GM21447 (cell line): ENCODE results near the gene SLC6A6.
"Not testable (repeated sequence)": the region's sequence is repeated elsewhere in the genome, so short reads cannot be mapped to it uniquely, and the experiment has no call there.

Experiments used
- ATAC-seq: cut with Tn5 transposase; IDR thresholded peaks from one replicate; pipeline ENCODE4 v1.9.1; 2021; ENCODE audit not compliant: unreplicated experiment

SLC6A6 gene

DNA sequence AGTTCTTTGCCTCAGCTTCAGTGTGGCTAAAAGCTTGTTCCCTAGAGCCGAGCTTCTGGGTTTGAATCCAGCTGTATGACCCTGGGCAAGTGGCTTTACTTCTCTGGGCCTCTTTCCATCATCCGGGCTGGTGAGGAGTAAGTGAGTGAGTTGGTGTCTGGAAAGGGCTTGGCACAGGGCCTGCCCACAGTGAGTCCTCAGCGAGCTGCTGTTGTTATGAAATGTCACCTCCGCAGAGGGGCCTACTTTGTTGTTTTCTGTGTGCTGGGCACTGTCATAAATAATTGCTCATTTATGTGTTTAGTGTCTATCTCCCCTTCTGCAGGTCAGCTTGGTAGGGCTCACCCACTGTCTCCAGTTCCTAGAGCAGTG lies 31.7 kb downstream of the SLC6A6 start:
- ATAC-seq = no peak

DNA sequence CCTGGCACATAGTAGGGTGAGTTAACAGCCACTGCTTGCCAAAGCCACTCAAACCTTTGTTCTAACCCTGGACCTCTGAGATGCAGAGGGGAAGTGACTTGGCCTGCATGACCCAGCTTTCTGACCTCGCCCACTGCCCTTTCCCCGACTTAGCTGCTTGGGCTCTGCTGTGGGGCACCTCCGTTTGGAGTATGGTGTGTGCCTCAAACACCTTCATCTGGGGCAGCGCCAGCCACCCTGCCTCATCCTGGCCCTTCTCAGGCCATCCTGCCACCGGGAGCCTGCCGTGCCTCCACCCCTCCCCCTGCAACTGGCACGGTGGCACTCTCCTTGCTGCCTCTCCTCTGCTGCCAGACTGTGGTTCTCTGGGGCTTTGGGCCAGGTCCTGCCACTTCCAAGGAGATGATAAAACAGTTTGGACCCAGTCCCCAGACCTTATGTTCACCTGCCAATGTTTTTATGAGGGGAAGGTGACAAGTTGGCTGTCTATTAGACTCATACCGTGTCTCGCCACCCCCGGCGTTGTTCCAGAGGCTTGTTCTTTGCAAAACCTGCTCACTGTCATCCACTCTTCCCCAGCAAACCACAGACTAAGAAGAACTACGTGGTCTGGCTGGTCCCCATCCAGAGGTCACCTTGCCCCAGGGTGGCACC lies 32.2 kb downstream of the SLC6A6 start:
- no peak for ATAC-seq

DNA sequence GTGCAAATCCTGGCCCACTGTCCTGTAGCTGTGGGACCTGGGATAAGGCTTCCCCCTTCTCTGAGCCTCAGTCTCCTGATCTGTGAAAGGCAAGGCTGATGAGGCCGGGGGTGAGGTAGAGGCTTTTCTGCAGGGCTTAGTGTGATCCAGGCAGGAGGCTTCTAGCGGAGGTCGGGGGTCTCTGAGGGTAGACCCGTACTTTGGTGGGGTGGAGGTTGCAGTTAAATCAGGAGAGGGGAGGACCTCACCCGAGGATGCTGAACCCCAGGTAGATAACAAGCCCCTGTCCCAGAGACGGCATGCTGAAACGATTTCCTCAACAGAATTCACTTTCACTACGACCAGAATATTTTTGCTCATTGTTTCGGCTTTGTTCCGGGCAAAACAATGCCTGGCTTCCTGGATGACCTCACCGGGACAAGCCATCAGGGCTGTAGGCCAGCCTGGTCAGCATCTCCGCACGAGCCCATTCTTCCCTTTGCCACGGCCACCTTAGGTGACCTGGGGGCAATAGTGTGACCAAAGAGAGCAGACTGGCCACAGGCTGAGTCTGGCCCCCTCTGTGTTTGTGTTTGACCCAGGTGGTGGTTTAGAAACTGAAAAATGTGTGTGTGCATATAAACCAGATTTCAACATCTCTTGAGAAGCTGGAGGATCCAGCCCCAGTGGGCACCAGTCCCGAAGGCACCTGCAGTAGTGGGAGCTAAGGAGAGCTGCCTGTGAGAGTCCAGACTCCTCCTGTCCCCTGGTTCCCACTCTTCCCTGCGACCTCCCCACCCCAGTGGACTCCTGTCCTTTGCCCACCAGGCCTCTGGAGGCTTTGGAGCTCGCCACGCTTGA lies 33.0 kb downstream of the SLC6A6 start:
- ATAC-seq = no peak

DNA sequence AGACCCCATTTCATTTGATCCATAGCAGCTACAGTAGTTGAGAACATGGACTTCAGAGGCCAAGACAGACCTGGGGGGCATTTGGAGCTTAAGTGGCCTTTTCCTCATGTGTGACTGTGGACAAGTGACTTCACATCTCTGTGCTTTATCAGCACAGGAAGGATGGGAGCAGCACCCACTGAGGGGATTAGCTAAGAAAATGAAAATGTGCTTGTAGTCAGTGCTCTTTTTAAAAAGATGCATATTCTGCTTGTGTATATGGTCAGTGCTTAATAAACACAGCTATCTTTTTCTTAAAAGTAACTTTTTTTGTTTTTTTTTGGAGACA lies 34.5 kb downstream of the SLC6A6 start:
- no peak for ATAC-seq

DNA sequence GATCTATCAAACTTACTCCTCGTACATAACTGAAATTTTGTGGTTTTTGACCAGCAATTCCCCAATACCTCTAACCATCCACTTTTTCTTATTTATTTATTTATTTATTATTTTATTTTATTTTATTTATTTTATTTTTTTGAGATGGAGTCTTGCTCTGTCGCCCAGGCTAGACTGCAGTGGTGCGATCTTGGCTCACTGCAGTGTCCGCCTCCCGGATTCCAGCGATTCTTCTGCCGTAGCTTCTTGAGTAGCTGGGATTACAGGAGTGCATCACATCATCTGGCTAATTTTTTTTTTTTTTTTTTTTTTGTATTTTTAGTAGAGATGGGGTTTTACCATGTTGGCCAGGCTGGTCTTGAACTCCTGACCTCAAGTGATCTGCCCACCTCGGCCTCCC lies 35.3 kb downstream of the SLC6A6 start:
- not testable (repeated sequence) for ATAC-seq

DNA sequence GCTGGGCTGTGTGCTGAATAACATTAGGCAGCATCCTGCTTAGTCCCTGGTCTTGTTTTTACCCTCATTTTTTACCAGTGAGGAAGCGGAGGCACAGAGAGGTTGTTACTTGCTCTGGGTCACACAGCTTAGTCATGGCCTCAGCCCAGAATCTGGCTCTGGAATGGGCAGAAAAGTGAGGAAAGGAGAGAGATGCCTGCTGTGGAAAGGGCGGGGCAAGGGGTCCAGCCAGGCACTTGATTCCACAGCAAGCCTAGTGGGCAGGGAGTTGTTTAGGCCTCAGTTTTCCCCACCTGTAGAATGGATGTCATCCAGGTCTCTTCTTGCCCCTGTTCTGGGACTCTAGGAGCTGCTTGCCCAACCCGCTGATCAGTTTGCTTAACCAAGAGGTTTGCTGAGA lies 35.9 kb downstream of the SLC6A6 start:
- no peak for ATAC-seq

DNA sequence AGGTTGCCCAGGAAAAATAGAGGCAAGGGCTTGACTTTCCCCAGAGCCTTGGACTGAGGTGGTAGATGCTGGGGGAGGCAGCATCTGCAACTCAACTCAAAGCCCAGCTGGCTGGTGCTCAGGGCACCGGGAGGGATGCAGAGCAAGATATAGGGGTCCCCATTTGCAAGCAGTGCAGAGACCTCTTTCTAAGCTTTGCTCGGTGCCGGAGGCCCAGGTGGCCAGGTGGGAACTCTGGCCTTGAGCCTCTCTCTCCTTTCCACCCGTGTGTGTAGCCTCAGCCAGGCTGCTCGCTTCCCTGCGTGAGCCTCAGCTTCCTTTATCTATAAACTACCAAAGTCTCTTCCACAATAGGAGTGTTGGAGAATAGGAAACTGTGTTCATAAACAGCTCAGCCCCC lies 36.5 kb downstream of the SLC6A6 start:
- ATAC-seq = no peak

DNA sequence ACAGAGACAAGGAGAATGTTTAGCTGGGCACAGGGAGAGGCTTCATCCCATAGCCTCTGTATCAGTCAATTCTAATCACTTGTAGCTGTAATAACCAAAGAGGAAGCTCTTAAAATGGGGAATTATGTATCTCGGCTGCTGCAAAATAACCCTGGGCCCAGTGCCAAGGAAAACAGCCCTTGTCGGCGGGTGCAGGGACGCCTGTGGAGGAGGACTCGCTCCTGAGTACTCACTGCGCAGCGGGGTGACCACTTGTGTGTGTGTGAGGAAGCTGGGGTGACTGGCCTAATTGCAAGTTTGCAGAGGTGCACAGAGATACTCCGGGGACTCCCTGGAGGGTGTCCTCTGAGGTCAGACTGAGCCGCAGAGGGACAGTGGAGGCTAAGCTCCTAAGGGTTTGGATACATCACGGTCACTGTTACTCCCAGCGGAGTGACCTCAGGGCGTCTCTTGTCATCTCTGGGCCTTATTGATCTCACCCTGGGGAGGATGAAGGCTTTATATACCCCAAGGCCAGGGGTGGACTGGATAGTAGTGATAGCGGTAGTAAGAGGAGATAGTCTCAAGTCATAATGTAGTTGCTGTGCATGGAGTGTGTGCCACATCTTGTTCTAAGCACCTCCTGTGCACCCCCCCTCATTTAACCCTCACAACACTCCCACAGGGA lies 37.2 kb downstream of the SLC6A6 start:
- no peak for ATAC-seq

DNA sequence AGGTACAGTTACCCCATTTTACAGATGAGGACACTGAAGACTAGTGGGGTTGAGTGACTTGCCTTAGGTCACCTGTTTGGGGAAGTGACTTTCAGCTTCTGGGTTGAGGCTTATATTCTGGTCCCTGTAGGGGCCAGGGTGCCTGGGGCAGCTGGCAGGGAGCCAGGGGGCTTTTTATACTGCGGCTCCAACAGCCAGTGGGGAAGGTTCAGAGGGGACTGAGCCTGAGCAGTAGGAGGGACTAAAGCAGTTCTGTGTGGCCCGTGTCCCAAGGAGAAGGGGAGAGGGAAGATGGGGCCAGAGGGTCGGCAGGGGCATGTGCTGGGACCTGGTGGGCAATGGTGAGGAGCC lies 37.7 kb downstream of the SLC6A6 start:
- ATAC-seq = no peak

DNA sequence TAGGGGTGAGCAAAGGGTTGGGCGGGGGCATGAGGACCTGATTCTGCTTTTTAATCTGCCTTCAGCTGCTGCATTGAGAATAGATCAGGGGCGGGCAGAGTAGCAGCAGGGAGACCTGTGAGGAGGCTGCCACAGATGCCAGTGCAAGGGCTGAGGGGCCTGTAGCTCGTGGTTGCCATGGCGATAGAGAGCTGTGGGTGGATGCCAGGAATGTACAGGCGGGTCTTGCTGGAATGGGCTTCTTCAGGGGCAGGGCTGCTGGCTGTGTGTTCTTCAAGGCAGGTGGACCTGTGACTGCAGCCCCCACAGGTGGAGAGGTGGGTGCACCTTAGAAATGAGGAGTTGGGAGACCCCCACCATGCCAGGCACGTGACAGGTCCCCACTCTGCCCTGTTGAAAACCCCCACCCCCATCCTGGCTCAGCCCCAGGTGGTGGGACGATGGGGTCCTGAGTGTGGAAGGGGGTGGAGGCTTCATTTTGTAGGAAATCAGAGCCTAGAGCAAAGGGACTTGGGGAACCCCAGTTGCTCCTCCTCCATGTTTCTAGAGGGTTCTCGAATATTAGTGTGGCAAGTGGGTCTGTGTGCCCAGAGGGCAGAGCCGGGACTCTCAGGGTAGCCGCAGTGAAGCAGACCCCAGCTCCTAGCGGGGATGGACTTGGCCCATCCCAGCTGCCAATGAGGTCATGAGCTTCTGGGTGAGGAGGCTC lies 38.3 kb downstream of the SLC6A6 start:
- ATAC-seq = no peak

DNA sequence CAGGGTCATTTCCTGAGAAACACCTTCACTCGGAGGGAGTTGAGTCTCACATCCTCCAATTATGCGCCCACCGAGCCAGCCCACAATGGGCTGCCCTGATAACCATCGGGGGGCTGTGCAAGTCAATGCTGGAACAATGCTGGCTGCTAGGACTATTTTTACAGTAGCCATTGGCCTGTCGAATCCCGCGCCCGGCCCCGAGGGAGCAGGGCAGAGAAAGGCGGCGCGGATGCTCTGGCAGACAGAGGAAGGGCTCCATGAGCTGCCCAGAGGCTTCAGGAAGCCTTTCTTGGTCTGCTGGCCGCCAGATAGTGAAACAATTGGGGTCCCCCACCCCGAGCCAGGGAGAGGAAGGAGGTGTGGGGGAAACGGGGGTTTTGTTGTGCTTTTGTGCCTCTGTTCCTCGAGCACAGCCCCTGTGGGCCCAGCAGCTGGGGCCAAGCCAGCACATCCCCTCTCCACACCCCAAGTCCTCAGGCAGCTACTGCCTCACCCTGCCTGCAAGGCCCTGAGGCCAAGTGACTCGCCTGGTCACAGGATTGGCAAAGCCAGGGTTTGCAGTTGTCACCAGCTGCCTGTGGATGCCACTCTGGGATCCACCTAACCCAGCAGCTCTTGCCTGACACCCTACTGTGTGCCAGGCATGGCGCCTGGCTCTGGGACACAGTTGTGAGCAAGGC lies 39.0 kb downstream of the SLC6A6 start:
- ATAC-seq = no peak

DNA sequence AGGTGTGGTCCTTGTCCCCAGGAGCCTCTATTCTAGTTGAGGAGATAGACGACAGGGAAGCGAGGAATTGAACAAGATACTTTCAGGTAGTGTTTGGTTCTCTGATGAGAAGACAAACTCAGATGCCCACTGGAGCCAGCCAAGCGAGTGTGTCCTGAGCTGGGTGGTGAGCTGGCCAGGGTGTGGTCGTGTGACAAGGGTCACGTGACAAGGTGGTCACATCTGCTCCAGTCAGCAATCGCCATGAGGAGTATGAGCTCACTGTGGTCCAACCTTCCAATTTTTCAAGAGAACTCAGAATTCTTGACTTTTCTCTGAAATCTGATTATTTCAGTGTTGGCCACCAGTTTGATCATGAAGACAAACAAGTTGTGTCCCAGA lies 39.5 kb downstream of the SLC6A6 start:
- no peak for ATAC-seq

DNA sequence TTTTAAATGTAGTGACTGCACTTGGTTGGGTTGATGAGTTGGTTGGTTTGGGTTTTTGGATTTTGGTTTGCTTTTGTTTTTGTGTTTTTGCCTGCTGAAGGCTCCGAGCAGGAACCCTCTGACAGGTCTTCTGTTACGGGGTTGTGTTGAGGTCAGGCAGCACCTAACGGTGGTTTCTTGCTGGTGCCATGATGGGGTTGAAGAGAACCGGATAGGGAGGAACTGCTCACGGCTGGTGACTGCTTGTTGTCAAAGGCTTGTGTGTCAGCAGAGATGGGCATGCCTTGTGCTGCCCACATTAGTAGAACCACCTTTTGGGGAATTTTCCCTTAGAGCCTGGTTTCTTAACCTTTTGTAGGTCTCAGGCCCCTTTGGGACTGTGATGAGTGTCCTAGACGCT lies 42.0 kb downstream of the SLC6A6 start:
- ATAC-seq = no peak

DNA sequence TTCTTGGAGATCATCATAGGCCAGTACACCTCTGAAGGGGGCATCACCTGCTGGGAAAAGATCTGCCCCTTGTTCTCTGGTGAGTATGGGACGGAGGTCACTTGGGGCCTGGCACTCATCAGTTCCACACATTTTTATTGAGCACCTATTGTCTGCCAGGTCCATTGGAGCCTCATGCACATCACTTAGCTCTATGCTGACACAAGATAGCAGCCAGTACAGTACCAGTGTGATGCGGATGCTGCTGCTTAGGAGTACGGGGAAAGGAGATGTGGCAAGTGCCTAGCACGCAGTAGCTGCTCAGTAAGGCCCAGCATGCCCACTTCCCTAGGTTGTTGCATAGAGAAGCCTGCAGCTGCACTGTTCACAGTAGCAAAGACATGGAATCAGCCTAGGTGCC lies 43.4 kb downstream of the SLC6A6 start:
- no peak for ATAC-seq

DNA sequence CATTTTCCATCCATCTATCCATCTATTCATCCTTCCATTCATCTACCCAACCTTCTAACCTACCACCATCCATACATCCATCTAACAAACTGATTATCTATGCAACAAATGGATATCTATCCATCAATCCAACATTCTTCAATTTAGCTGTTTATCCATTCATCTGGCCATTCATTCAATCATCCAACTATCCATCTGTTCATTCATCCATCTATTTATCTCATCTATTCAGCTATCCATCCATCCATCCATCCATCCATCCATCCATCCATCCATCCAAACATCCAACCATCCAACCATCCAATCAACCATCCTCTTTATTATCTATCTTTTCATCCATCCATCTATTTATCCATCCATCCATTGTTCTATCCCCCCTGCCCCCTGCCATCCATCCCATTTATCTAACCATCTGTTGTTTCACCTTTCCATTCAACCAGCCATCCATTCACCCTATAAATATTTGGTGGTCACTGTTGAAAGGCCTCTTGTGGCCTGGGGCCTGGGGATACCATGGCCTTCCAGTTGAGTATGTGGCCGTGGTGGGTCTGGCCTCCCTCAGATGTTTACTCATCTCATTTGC lies 44.7 kb downstream of the SLC6A6 start:
- no peak for ATAC-seq

DNA sequence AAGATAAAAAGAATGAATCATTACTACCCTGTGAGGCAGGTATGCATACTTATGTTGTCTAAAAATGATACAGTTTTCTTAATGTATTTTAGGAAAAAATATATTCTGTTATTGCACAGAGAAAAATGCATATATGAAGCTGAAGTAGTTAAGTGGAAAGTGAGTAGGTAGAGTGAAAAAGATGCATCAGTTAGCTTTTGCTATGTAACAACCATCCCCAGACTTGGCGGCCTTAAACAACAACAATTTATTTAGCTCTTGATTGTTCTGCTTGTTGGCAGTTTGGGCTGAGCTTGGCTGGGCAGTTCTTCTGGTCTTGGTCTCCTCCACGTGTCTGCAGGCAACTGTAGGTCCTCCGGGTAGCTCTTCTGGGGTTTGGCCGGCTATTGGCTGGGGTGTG lies 45.7 kb downstream of the SLC6A6 start:
- ATAC-seq = no peak

DNA sequence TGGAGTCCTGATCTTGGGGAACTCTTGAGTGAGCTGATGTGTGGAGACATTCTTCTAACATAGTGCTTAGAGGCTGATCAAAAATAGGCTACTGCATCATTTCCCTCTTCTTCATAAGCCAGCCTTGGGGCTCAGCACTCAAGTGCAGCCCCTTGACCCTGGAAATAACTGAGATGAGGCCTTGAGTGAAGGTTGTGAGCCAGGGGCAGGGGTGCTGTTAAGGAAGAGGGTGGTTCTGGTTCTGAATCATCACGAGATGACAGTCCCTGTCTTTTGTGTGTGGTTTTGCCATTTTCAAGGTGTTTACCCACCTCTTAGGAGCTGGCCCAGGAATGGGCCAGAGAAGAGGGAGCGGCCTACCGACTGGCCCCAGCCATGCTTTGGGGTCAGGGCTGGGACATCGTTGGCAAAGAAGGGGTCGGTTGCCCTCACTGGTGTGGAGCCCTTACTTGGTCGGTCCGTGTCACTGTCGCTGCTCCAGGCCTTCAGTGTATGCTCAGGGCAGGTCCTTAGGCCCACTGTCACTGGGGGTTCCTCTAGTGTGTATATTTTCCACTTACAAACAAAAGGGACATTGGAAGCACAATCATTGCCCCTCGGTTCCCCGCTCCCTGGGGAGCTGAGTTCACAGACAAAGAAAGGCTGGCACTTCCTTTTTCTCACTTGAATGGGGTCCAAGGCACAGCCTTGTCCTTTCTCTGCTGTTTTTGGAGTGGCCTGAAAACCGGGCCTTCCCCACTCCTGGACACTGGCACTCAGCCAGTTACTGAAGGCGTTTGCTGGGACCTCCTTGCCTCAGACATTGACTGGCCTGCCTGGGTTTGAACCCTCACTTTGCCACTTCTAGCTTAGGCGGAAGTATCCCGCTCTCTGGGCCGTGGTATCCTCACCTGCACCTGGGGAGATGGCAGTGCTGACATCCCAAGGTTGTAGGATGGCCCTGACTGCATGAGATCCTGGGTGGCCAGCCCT lies 46.6 kb downstream of the SLC6A6 start:
- no peak for ATAC-seq

DNA sequence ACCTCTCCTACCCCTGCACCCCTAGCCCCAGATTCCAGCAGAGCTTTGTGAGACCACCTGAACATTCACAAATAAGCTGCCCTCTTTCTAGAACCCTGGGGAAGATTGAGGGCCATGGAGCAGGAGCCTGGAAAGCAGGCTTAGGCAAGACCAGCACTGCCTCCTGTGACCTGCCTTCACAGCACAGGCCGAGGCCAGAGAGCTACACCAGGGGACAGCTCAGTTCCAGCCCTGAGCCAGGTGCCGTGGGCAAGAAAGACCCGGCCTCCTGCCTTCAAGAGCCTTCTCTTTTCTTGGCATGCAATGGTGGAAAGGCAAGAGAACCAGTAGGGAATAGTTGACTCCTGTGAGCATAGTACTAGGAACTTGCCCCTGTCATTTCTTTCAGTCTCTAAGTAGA lies 48.1 kb downstream of the SLC6A6 start:
- ATAC-seq = no peak

DNA sequence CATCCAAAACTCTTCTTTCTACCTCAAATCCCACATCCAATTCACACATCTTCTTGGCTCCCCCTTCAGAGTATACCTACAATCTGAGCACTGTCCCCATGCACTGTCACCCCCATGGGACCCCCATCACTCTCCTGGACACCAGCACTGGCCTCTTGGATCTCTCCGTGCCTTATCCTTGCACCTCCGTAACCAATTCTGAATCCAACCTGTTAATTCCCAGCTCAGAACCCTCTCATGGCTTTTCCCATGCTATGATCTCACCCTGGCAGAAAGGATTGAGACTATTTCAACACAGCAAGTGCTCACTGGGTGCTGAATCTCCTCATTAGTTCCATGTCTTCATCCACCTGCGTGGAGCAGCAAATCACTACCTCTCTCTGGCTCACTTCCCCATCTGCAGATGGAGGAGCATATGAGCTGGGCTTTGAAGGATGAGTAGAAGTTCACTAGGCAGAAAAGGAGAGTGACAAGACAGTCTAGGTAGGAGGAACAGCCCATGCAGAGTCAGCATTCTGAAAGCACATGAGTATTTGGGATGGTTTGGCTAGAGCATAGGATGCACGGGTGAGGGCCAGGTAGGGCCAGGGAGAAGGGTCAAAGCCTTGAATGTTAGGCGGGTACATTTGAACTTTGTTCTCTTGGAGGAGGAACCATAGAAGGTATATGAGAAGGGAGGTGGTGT lies 48.7 kb downstream of the SLC6A6 start:
- ATAC-seq = no peak
